Dedifferentiated amniotic fluid mesenchymal stem cell (primary cell): ENCODE measurements around the gene KRTAP3-3.
"Not testable (repeated sequence)": the region's sequence is repeated elsewhere in the genome, so short reads cannot be mapped to it uniquely, and the experiment has no call there.

Source experiments
- DNase-seq: peaks from one replicate; pipeline ENCODE4 v3.0.0-alpha.2; 2016; ENCODE audit errors: extremely low spot score

KRTAP3-3 gene

DNA sequence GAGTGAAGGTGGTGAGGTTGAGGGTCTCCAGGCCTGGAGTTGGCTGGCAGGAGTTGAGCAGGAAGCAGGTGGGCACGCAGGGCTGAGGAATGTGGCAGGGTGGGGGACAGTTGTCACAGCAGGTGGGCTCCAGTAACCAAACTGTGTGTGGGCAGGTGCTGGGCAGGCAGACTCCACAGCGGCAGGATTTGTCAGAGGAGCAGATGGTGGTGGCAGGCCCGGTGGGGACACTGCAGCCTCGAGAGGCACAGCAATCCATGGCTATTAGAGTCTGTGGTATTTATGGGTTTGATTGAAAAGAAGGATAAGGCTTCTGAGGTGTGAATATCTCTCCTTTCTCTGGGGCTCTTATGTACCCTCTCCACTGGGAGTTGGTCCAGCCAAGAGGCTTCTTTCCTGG, at the start of gene KRTAP3-3:
Gene KRTAP3-3 (minus strand): TSS at position 326 of the 400 bp plus-strand sequence. CDS start 67 bp downstream, at position 259.
- DNase-seq, result no peak

DNA sequence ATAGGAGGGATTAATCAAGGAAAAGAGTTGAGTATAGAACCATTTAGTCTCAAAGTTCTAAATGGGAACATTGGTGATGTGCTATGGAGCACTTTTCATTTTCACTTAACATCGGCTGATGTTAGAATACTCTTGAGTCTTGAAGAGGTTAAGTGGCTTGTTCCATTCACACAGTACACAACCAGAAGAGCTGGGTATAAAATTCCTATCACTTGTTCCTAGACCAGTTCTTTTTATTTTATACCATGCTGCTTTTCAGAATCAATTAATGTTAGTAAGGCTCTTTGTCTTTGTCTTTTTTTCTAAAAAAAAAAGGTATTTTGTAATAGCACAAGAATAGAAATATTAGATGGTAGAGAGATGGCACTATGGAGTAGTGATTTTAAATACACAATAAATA, 49.0 kb upstream of the KRTAP3-3 start:
- DNase-seq, result no peak

DNA sequence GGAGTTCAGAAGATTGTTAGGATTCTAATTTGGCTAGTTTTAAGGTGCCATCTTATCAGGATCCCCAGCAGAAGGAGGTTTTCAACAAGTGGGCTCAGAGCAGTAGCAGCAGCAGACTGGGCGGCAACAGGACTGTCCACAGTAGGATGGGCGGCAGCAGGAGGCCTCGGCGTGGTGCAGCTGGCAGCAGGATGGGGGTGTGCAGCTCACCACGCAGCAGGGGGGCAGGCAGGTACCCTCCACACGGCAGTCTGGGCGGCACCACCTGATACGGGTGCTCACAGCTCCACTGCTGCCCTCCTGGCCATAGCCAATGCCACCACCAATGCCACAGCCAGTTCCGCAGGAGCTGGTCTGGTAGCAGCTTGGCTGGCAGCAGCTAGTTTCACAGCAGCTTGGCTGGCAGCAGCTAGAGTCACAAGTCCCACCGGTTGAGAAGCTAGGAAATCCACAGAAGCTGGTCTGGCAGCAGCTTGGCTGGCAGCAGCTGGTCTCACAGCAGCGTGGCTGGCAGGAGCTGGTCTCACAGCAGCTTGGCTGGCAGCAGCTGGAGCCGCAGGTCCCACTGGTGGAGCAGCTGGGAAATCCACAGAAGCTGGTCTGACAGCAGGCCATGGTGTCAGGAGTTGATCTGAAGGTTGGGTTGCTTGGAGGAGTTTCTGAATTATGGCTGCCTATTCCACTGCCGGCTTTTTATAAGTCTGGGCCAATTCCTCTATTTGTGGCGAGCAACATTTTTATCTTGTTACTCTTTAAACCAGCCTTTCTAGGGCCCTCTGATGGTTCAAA, 47.0 kb upstream of the KRTAP3-3 start, which contains the start of gene KRTAP1-1:
Gene KRTAP1-1 (minus strand): TSS at position 668 of the 789 bp plus-strand sequence. CDS start 53 bp downstream, at position 615.
- not testable (repeated sequence) for DNase-seq

- DNase-seq, result no peak
These were observed 43.9 kb upstream of the KRTAP3-3 start for GRCh38 chr17:41037853-41038350.

DNA sequence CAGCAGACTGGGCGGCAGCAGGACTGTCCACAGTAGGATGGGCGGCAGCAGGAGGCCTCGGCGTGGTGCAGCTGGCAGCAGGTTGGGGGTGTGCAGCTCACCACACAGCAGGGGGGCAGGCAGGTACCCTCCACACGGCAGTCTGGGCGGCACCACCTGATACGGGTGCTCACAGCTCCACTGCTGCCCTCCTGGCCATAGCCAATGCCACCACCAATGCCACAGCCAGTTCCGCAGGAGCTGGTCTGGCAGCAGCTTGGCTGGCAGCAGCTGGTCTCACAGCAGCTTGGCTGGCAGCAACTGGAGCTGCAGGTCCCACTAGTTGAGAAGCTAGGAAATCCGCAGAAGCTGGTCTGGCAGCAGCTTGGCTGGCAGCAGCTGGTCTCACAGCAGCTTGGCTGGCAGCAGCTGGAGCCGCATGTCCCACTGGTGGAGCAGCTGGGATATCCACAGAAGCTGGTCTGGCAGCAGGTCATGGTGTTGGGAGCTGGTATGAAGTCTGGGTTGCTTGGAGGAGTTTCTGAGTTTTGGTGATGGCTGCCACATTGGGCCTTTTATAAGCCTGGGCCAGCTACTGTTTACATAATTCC, 40.5 kb upstream of the KRTAP3-3 start, which contains the start of gene KRTAP1-3:
Gene KRTAP1-3 (minus strand): TSS at position 529 of the 590 bp plus-strand sequence. CDS start 53 bp downstream, at position 476.
- not testable (repeated sequence) for DNase-seq

DNA sequence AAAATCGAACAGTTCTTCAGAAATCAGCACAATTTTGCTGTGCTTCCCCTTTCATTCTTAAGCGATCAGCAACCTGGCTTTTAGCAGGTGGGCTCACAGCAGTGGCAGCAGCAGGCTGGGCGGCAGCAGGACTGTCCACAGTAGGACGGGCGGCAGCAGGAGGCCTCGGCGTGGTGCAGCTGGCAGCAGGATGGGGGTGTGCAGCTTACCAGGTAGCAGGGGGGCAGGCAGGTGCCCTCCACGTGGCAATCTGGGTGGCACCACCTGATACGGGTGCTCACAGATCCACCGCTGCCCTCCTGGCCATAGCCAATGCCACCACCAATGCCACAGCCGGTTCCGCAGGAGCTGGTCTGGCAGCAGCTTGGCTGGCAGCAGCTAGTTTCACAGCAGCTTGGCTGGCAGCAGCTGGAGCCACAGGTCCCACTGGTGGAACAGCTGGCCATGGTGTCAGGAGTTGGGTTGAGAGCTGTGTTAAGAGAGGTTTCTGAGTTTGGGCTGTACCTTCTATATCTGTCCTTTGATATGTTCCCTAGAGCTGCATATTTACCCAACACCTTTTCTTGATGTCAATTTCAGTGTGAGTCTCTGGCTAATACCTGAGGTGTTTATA, 35.8 kb upstream of the KRTAP3-3 start, which contains the start of gene KRTAP1-4:
Gene KRTAP1-4 (minus strand): TSS at position 563 of the 613 bp plus-strand sequence. CDS start 117 bp downstream, at position 446.
- no peak for DNase-seq

DNA sequence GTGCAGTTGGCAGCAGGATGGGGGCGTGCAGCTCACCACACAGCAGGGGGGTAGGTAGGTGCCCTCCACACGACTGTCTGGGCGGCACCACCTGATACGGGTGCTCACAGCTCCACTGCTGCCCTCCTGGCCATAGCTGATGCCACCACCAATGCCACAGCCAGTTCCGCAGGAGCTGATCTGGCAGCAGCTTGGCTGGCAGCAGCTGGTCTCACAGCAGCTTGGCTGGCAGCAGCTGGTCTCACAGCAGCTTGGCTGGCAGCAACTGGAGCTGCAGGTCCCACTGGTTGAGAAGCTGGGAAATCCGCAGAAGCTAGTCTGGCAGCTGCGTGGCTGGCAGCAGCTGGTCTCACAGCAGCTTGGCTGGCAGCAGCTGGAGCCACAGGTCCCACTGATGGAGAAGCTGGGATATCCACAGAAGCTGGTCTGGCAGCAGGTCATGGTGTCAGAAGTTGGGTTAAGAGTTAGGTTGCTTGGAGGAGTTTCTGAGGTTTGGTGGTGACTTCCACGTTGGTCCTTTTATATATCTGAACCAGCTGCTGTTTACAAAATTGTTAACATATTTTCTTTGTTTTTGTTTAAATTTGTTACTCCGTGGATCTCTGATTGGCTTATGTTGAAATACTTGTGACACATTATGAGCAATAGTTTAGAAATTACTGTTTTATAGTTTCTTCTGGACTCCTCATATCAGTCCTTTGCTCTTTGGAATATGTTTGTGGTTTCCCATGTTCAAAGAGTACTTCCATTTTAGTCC, 32.9 kb upstream of the KRTAP3-3 start, which contains the start of gene KRTAP1-5:
Gene KRTAP1-5 (minus strand): TSS at position 494 of the 757 bp plus-strand sequence. CDS start 53 bp downstream, at position 441.
- DNase-seq, result peak; percentile 83

- DNase-seq, result no peak
These were observed 30.7 kb upstream of the KRTAP3-3 start for GRCh38 chr17:41024697-41025096.

GRCh38 chr17:41020336-41020735, 26.4 kb upstream of the KRTAP3-3 start:
- no peak for DNase-seq

DNA sequence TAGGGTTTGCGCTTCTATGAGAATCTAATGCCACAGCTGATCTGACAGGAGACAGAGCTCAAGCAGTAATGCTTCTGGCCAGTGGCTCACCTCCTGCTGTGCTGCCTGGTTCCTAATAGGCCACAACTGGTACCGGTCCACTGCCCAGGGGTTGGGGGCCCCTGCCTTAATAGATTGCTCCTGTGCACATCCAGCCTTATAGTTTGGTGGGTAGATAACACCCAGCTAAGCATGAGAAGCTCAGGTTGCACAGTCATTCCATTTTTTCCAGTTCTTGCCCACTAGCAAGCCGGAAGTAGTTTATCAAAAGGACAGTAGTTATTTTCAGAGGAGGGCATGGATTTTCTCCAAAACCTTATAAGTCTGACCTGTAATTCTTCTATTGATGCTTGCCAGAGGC, 25.5 kb upstream of the KRTAP3-3 start:
- no peak for DNase-seq

- no peak for DNase-seq
These were observed 24.6 kb upstream of the KRTAP3-3 start for GRCh38 chr17:41018541-41018940.

GRCh38 chr17:41016578-41017215, 22.7 kb upstream of the KRTAP3-3 start:
- DNase-seq, result no peak

GRCh38 chr17:41015454-41015853, 21.5 kb upstream of the KRTAP3-3 start:
- no peak for DNase-seq

DNA sequence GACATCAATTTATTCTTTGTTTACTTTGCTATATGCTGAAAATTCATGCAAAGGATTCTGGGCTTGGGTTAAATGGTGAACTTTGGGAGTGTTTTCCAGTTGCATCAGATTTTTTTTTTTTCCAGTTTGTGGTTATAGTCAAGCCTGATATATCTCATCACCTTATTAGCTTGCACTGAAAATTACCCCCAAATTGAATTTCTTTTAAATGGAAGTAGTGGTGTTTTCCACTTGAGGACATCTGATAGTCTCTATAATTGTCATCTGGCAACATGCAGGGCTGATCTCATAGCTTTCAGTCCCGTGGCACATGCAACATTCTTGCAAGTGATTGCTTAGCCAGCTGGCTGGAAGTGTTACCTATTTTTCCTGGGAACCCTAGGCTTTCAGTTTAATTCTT, 19.6 kb upstream of the KRTAP3-3 start:
- DNase-seq, result peak; percentile 88

DNA sequence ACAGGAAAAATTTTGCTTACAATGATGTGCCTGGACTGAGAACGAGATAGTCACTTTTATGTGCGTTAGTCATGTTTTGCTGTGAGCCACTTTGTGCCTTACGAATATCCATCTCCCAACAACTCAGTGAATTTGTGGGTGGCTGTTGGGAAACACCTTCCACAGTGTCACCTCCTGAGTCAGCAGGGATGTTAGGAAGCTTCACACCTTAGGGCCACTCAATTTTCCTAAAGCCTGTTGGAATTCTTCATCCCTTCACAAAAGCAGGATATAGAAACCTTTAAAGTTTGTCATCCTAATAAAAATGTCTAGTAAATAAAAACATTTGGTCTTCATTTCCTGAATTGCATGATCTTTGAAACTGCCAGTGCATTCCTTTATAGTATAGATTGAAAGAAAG, 19.2 kb upstream of the KRTAP3-3 start:
- no peak for DNase-seq

- DNase-seq, result no peak
These were observed 18.6 kb upstream of the KRTAP3-3 start for GRCh38 chr17:41012326-41013120.

- DNase-seq, result no peak
These were observed 16.5 kb upstream of the KRTAP3-3 start for GRCh38 chr17:41010441-41010840.

DNA sequence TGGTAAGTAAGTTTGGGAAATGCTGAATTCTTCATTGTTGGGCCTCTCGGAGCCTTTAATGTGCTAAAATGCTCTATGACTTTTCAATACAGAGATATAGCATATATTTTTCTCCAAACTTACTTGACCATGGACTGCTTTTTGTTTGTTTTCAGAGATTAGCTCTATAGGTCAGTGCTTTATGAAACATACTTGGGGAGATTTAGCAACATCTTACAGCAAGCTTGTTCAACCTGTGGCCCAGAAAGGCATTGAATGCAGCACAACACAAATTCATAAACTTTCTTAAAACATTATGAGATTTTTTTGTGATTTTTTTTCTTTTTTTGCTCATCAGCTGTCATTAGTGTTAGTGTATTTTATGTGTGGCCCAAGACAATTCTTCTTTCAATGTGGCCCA, 16.0 kb upstream of the KRTAP3-3 start:
- no peak for DNase-seq

- no peak for DNase-seq
These were observed 15.4 kb upstream of the KRTAP3-3 start for GRCh38 chr17:41009301-41009760.

DNA sequence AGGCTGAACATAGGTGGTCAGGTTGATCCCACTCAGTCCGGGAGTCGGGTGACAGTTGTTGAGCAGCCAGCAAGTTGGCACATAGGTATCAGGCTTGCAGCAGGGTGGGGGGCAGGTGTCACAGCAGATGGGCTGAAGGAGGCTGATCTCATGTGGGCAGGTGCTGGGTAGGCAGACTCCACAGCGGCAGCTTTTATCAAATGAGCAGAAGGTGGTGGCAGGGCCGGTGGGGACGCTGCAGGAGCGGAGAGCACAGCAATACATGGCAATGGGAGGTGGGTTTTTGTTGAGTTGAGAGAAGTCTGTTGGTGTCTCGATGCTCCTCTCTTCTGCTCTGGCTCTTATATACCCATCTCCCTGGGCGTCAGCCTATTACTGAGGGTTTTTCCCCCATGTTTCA, 14.8 kb upstream of the KRTAP3-3 start, which contains the start of gene KRTAP3-1:
Gene KRTAP3-1 (minus strand): TSS at position 318 of the 400 bp plus-strand sequence. CDS start 54 bp downstream, at position 264.
- no peak for DNase-seq
